Osteoblast (primary cell): Measurements from ENCODE around the gene ALOX5AP. TPM values are rescaled to one million over a fixed set of nuclear protein-coding genes. Genes with fewer than 3 reads are reported as not detected.

Experiments used
- DNase-seq: peaks from one replicate; pipeline ENCODE4 v3.0.0; 2011; ENCODE audit warnings: low spot score, mixed read lengths; ENCODE audit not compliant: insufficient read length; ENCODE audit errors: missing footprints
- H2AFZ ChIP-seq: 2 replicates; pipeline ENCODE4 v1.6.0; 2011; ENCODE audit warnings: mild to moderate bottlenecking, low read length
- H3K27ac ChIP-seq: 2 replicates; pipeline ENCODE4 v1.5.1; 2011; ENCODE audit warnings: mild to moderate bottlenecking, low read depth, low read length, moderate library complexity
- H3K27me3 ChIP-seq: 2 replicates; pipeline ENCODE4 v1.6.0; 2012; ENCODE audit warnings: mild to moderate bottlenecking, control low read depth, inconsistent platforms, low read length, moderate library complexity; ENCODE audit not compliant: insufficient read depth
- H3K36me3 ChIP-seq: 2 replicates; pipeline ENCODE4 v1.5.1; 2011; ENCODE audit warnings: mild to moderate bottlenecking, low read length, control low read depth, moderate library complexity; ENCODE audit not compliant: insufficient read depth
- H3K4me1 ChIP-seq: 2 replicates; pipeline ENCODE4 v1.5.1; 2011; ENCODE audit warnings: mild to moderate bottlenecking, low read length, control low read depth, moderate library complexity; ENCODE audit not compliant: insufficient read depth
- H3K4me2 ChIP-seq: 2 replicates; pipeline ENCODE4 v1.6.0; 2011; ENCODE audit warnings: mild to moderate bottlenecking, low read length; ENCODE audit not compliant: insufficient read depth
- H3K4me3 ChIP-seq: fragments of 200-600 bp; sonication (generic); 3 replicates; pipeline ENCODE4 v1.5.1; 2012; ENCODE audit warnings: mild to moderate bottlenecking, low read length, inconsistent platforms; ENCODE audit not compliant: insufficient read depth
- H3K79me2 ChIP-seq: 2 replicates; pipeline ENCODE4 v1.6.0; 2012; ENCODE audit warnings: mild to moderate bottlenecking, low read length, control low read depth, inconsistent platforms; ENCODE audit not compliant: insufficient read depth
- H3K9me3 ChIP-seq: 2 replicates; pipeline ENCODE4 v1.5.1; 2011; ENCODE audit warnings: low read depth, low read length, control low read depth
- H4K20me1 ChIP-seq: 2 replicates; pipeline ENCODE4 v1.6.0; 2012; ENCODE audit warnings: mild to moderate bottlenecking, low read length, control low read depth; ENCODE audit not compliant: insufficient read depth
- CTCF ChIP-seq: IDR thresholded peaks from 2 replicates; pipeline ENCODE4 v1.5.1; 2011; ENCODE audit warnings: mild to moderate bottlenecking, low read depth, low read length, moderate library complexity; ENCODE audit errors: extremely low read depth
- total RNA-seq: library from RNA; depleted of rRNA; stranded (reverse); fragments of >200 nt; gene quantifications from 2 replicates; pipeline ENCODE4 v1.2.3, GENCODE V29; 2012

ALOX5AP gene
- total RNA-seq, 1 donor, result not detected

- Histone ChIP-seq H3K27ac (no peak overlapping the region), H4K20me1 (no peaks in the 10 kb centered on the region), H2AFZ (no peak overlapping the region), H3K79me2 (no peaks in the 10 kb centered on the region), H3K9me3 (no peaks in the 10 kb centered on the region), H3K36me3 (no peaks in the 10 kb centered on the region), H3K27me3 (no peaks in the 10 kb centered on the region), H3K4me1 (peaks cover 24% of the 10 kb centered on the region), H3K4me2 (no peak overlapping the region), H3K4me3 (no peak overlapping the region)
- DNase-seq, result no peak
- no peak for TF ChIP-seq CTCF
These were observed 64.0 kb downstream of the ALOX5AP start for GRCh38 chr13:30799356-30799824.

GRCh38 chr13:30800107-30800506 lies 64.8 kb downstream of the ALOX5AP start:
- H3K36me3 ChIP-seq, result no peaks in the 10 kb centered on the region
- H3K27me3 ChIP-seq, result no peaks in the 10 kb centered on the region
- no peak overlapping the region for H3K4me2 ChIP-seq
- TF ChIP-seq CTCF, result no peak
- H4K20me1 ChIP-seq, result no peaks in the 10 kb centered on the region
- no peak for DNase-seq
- peaks cover 24% of the 10 kb centered on the region for H3K4me1 ChIP-seq
- no peak overlapping the region for H3K4me3 ChIP-seq
- no peaks in the 10 kb centered on the region for H3K9me3 ChIP-seq
- H2AFZ ChIP-seq, result no peak overlapping the region
- no peak overlapping the region for H3K27ac ChIP-seq
- no peaks in the 10 kb centered on the region for H3K79me2 ChIP-seq

- H3K4me2 ChIP-seq, result peak overlapping the region; percentile 90
- peak overlapping the region; percentile 71 for H3K4me3 ChIP-seq
These were observed 67.2 kb downstream of the ALOX5AP start for GRCh38 chr13:30802501-30802900.

GRCh38 chr13:30802953-30803478 lies 67.7 kb downstream of the ALOX5AP start:
- DNase-seq, result peak; percentile 93
- Histone ChIP-seq H3K9me3 (no peaks in the 10 kb centered on the region), H3K4me1 (peaks cover 16% of the 10 kb centered on the region), H3K36me3 (no peaks in the 10 kb centered on the region), H4K20me1 (no peaks in the 10 kb centered on the region), H3K79me2 (no peaks in the 10 kb centered on the region), H2AFZ (peak overlapping the region; percentile 98), H3K27ac (peak overlapping the region; percentile 83), H3K4me2 (peak overlapping the region; percentile 90), H3K4me3 (peak overlapping the region; percentile 71), H3K27me3 (no peaks in the 10 kb centered on the region)
- peak; percentile 84 for TF ChIP-seq CTCF

More at GRCh38 chr13:30802501-30802900, 67.2 kb downstream of the ALOX5AP start:
- Histone ChIP-seq H3K27me3 (no peaks in the 10 kb centered on the region), H3K79me2 (no peaks in the 10 kb centered on the region), H3K27ac (no peak overlapping the region), H3K36me3 (no peaks in the 10 kb centered on the region), H4K20me1 (no peaks in the 10 kb centered on the region), H3K4me1 (peaks cover 16% of the 10 kb centered on the region), H3K9me3 (no peaks in the 10 kb centered on the region), H2AFZ (peak overlapping the region; percentile 98)
- DNase-seq, result no peak
- TF ChIP-seq CTCF, result no peak
